ENCODE results near the gene HTT.
"Not testable (repeated sequence)": the region's sequence is repeated elsewhere in the genome, so short reads cannot be mapped to it uniquely, and the experiment has no call there.

HTT gene

GRCh38 chr4:3047464-3048286 is 26.8 kb upstream of the HTT start:
- H3K27ac ChIP-seq, result peak overlapping the region; percentile 39; the same call in 1 of the 2 replicates
- peak; percentile 87 for TF ChIP-seq CTCF (conservative IDR thresholded peaks at IDR 0.05)

- H3K27ac ChIP-seq, result not testable (repeated sequence)
Observed at GRCh38 chr4:3051141-3051897, 23.2 kb upstream of the HTT start.

GRCh38 chr4:3054169-3054759 is 20.2 kb upstream of the HTT start:
- TF ChIP-seq CTCF (conservative IDR thresholded peaks at IDR 0.05), result no peak

GRCh38 chr4:3059943-3060342 is 14.5 kb upstream of the HTT start:
- H3K27ac ChIP-seq, result no peak overlapping the region
- TF ChIP-seq CTCF (conservative IDR thresholded peaks at IDR 0.05), result no peak

More at GRCh38 chr4:3054169-3054759, 20.2 kb upstream of the HTT start:
- H3K27ac ChIP-seq, result no peak overlapping the region

GRCh38 chr4:3060946-3061345 is 13.5 kb upstream of the HTT start:
- H3K27ac ChIP-seq, result no peak overlapping the region
- TF ChIP-seq CTCF (conservative IDR thresholded peaks at IDR 0.05), result no peak

GRCh38 chr4:3062471-3062870 is 12.0 kb upstream of the HTT start:
- H3K27ac ChIP-seq, result no peak overlapping the region
- no peak for TF ChIP-seq CTCF (conservative IDR thresholded peaks at IDR 0.05)

- TF ChIP-seq CTCF (conservative IDR thresholded peaks at IDR 0.05), result no peak
- no peak overlapping the region for H3K27ac ChIP-seq
Observed at GRCh38 chr4:3065551-3065950, 8.9 kb upstream of the HTT start.
